Measurements from ENCODE around the gene FOXO3.

FOXO3 gene

DNA sequence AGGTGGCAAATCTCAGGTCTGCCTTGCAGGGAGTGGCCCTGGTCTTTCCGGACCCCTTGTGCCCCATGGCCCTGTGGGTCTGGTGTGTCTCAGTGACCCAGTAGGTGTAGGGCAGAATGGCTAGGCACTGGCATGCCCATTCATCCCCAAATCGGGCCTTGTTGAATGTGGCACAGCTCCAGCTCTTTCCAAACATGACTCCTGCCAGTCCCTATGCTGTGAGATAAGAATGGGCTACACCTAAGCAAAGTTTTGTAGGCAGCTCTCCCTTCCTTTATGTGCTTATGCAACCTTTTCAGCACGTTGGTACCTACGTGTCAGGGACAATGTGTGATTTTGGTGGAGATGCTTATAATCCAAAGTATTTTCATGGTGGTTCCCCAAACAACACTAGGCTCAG lies 33.9 kb downstream of the FOXO3 start:
- no peak for DNase-seq (ENCODE audit: low read depth in 2 of 2)

DNA sequence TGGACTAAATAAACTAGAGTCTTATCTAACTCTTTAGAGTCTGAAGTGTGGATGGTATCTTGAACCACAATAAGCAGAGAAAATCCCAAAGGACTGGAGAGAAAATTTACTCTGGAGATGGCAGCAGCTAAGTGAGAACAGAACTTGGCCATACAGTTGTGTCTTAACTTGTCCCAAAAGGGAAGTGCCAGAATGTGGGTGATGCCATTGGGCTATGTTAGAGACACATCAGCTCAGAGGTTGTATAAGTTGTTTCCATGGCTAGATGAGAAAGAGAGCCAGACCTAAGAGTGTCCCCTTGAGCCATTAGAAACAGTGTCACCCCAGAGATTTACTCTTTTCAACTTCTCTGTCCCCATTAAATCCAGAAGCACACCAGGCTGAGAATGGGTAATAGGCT lies 36.2 kb downstream of the FOXO3 start:
- no peak for DNase-seq (ENCODE audit: low read depth in 2 of 2)

DNA sequence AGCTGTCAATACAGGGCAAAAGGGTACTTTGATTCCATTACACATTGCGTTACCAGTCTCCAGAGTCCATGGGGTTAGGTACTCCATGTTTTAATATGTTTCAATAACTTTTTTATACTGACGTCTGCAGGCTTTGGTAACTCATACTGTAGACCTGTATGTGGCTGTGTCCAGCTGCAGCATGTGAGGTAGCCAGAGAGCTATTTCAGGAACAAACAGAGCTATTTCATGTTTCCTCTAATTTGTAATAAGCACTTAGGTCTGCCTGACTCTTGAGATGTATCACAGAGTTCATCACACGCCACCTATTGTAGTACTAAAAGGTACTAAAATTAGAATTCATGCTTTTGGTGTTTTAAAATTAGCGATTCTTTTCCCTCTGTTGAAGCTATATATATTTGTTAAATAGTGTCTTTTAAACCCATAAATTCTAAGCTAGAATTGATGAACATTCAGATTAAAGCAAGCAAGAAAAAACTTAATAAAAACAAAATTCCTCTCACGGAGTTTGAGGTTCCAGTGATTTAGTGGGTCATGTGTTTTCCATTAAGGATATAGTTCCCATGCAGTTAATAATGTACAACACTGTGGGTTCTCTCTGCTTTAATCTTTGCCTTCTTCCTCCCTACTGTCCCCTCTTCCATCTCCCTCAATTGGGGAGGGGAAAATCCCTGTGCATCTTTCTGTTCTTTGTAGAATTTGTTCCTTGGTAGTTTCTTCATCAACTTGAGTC lies 37.0 kb downstream of the FOXO3 start:
- no peak for DNase-seq (ENCODE audit: low read depth in 2 of 2)

DNA sequence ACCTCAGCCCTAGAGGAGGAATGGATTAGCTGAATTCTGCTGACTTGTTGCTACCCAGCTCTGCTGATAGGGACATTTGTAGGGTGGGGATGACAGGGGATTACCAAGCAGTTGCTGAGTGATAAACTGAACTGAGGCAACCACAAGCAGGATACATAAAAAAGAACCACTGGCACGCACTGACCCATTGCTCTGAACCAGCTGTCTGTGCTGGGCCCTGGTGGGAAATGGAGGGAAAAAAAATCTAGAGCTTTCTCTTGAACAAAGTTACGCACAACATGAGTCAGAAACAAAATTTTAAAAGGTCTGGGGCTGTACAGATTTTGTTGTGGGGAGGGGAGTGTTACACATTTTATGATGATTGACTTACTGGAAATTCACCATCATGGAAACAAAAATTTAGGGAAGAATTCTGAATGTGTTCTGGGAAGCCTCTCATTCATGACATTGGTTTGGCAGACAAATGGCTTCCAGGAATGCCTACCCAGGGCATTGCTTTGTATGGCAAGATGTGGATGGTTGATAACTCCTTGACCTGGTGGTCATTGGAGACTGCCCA lies 37.7 kb downstream of the FOXO3 start:
- peak in 1 of 2 donors; percentile 6 for DNase-seq (ENCODE audit: low read depth in 2 of 2)

DNA sequence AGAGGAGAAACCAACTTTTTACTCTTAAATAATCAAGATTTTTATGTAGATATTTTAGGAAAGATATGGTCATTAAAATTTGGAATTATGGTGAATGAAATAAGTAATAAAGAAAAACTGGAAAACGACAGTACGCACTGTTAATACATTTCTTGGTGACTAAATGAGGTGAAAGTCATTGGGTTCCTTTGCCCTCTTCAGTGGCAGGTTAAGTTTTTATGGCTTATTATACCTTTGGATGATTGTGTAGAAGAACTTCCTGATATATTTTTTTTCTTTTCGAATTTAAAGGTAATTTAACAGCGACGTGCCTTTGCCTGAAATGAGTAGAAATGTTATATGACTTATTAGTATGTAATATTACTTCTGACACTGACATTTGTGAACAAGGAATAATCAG lies 43.4 kb downstream of the FOXO3 start:
- DNase-seq (ENCODE audit: low read depth in 2 of 2), result no peak

DNA sequence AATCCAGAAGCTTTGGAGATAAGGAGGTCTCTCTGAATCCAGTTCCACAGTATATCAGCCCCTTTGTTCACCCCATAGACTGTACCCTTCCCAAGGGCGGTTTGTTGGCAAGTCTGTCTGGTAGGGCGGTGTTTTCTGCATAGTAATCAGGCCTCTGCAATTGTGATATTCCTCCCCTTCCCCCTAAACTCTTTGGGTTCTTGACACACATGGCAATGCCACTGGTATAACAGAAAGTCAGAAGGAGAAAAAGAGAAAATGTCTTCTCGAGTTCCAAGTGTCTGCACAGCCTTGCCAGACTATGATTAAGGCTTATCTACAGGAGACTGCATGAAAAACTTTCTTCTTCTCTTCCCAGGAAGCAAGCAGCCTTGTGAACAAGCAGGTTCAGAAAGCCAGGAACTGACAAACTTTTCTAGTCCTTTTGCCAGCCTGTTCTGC lies 45.6 kb downstream of the FOXO3 start:
- DNase-seq (ENCODE audit: low read depth in 2 of 2), result no peak

DNA sequence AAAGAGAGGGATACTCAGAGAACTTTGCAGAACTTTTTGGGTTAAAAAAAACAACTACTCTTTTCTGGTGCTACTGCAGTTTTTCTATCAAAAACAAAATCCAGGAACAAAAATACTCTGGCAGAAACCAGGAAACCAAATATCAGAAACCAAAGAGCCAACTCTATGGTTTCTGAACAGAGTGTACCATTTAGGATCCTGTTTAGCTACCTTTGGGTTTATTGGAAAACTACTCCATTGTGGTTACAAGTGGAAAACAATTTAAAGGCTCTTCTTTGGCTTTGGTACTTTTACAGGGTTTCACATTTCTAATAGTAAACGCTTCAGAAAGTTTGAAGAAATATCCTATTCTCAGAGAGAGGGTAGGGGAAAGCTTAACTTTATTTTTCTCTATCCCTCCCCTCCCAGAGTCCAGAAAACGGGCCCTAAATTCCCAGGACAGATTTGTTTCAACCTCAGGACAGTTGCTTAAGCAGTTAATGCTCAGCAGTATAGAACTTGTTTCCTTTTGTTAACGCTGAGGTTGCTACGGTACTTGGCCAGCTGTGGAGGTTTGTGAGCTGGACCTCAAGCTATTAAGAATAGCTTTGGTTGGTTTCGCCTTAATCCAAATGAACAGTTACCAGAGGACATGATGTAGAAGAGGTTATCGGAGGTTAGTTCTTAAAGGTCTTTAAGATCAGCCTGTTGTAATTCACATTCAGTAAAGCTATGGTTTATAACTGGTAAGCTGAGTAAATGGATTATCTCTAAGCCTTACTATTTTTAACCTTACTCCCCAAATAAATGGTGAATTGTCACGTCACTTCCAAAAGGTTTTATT lies 47.9 kb downstream of the FOXO3 start:
- no peak for DNase-seq (ENCODE audit: low read depth in 2 of 2)

DNA sequence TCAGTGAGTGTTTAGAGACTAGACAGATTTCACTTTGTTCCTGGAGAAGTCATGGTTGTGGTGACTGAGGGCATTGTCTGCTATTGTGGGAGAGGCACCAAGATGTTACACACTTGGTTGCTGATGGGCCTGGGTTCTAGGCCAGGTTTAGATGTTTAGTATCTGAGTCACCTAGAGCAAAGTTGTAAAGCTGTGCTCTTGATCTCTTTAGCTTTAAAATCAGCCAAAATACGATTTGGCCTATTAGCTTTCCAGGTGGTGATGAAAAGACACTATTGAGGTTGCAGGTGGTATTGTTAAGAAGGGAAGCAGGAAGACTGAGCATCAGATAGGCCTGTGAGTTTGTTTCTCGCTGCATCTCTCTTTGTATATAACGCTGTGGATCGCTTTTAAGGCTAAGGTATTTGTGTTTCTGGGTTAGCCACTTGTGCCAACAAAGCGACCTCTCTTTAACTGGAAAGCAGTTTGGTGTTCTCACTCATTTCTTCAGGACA lies 48.6 kb downstream of the FOXO3 start:
- no peak for DNase-seq (ENCODE audit: low read depth in 2 of 2)

DNA sequence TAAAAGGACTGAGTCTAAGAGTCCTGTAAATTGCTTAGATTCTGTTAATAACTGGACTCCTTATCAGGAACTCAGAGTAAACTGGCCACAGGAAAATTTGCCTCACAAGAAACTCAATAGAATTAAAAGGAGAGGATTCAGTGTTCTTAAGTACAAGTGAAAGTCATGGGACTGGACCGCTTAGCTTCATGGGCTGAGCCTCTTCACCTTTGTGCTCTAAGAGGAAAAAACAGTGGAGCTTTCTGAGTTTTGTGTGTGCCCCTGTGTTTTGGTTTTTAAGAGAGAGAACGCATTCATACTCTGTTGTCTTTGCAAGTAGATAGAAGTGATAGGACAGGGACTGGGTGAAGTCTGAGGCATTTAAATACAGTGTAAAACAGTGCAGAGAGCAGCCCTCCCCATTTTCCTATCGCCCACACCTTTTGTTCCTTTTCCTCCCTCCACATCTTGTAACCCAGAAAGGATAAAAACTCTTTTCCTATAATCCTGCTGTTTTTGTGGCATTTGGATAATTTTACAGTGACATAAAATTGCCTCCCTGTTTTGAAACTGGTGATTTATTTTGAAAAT lies 49.6 kb downstream of the FOXO3 start:
- DNase-seq (ENCODE audit: low read depth in 2 of 2), result no peak

DNA sequence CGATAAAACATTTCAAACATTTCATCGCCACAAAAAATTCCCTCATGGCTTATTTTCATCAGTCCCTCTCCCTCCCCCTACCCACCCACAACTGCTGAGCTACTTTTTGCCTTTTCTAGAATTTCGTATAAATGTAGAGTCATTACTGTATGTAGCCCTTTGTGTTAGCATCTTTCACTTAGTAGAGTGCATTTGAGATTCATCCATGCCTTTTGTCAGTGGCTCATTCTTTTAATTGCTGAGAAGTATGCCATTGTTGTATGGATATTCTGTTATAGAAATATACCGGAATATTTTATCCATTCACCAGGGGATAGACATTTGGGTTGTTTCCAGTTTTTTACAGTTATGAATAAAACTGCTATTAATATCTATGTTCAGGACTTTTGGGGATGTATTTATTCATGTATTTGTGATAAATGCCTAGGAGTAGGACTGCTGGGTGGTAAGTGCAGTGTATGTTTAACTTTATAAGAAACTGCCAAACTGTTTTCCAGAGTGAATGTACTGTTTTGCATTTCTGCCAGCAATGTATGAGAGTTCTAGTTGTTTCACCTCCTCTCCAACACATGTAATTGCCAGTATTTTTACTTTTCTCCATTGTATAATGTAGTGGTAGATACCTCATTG lies 50.4 kb downstream of the FOXO3 start:
- no peak for DNase-seq (ENCODE audit: low read depth in 2 of 2)

DNA sequence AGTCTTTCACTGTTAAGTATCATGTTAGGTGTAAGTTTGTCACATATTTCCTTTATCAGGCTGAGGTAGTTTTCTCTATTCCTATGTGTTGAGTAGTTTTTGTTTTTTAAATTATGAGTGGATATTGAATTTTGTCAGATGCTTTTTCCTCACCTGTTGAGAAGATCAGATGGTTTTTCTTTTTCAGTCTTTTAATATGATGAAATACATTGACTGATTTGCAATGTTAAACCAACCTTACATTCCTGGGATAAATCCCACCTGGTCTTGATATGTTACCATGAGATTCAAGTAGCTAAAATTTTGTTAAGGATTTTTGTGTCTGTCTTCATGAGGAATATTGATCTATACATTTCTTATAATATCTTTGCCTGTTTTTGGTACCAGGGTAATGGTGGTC lies 52.1 kb downstream of the FOXO3 start:
- no peak for DNase-seq (ENCODE audit: low read depth in 2 of 2)

DNA sequence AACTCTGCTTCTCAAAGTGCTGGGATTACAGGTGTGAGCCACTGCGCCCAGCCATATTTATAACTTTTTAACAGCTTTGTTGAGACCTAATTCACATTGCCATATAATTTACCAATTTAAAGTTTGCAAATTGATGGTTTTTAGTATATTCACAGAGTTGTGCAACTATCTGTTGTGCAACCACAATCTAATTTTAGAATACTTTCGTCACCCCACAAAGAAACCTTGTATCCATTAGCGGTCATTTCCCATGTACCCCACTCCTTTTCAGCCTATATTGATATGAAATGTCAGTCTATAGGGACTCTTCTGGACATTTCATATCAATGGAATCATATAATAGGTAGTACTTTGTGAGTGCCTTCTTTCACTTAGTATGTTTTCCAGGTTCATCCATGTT lies 55.8 kb downstream of the FOXO3 start:
- no peak for DNase-seq (ENCODE audit: low read depth in 2 of 2)

DNA sequence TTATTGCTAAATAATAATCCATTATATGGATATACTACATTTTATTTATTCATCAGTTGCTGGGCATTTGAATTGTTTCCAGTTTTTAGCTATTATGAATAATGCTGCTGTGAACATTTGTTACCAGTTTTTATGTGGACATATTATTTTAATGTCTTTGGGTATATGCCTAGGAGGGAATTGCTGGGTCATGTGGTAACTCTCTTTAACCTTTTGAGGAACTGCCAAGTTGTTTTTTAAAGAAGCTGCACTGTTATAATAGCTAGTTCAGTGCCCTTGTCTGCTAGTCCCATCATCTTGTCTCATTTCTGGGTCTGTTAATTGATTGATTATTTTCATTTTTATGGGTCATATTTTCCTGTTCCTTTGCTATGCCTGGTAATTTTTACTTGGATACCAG lies 56.3 kb downstream of the FOXO3 start:
- DNase-seq (ENCODE audit: low read depth in 2 of 2), result no peak

DNA sequence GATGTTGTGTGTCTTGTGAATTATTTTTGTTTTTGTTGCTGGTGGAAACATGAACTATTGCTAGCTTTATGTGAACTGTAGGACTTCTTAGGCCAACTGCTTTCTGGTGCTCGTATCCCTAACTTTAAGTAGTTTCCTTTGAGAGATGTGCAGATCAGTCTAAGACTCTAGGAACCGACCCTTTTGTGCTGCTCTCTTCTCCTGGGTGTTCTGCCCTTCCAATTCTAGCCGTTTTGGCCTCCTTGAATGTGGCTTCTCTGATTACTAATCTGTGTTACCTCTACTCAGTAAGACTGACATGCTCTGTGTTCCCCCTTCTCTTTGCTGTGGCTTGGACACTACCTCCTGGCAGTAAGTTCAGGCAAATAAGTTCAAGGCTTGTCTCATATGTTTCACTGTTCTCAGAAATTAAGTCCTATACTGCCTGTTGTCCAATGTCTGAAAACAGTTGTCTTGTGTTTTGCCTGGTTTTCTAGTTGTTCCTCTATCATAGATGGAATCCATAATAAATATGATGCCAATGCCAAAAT lies 58.0 kb downstream of the FOXO3 start:
- no peak for DNase-seq (ENCODE audit: low read depth in 2 of 2)

DNA sequence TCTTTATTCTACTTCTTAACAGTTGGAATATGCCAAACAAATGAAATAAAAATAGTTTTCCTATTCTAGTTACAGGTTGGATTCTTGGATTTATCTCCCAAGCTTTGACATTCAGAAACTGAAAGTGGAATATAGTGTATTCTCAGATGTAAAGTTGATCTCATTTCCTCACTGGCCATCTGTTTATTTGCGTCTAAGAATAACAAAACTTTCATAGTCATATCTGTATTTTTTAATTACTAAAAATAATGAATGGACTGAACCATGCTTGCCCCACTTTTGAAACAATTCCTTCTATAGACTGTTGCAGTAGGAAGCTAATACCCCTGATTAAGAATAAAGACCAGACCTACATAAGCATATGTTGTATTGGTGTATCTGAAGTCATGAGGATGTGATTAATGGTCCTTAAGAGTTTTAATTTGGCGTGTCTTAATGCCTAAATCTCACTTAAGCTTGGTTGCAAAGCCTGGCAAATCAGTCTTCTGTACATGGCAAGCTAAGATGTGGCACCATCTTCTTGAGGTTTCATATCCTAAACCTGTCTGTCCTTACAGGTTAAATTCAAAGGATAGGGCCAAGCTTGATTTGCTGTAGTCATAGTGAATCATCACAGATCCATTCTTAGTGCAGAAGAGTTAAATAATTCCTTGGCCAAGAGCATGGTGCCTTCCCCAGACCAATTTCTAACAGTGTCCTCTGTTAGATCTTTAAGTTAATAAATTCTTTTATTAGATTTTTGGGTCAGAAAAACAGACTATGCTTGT lies 58.9 kb downstream of the FOXO3 start:
- DNase-seq (ENCODE audit: low read depth in 2 of 2), result no peak

DNA sequence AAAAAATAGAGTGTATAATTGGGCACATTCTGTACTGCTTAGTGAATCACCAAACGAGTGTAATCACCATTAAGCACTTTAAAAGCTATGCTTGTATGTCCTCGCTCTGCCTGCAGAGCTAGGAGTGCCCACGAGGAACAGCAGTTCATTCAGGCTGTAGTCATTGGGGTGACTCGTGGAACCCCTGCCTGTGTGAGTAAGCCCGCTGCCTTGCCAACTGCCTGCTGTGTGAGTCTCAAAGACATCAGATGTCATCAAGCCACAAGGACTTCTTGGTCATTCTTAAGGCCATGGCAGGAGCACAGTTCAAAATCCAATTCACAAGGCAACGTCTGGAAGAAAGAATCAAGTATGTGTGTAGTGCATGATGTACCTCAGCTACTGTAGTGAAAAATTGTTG lies 60.4 kb downstream of the FOXO3 start:
- peak; percentile 11 to 13 for DNase-seq (ENCODE audit: low read depth in 2 of 2)

DNA sequence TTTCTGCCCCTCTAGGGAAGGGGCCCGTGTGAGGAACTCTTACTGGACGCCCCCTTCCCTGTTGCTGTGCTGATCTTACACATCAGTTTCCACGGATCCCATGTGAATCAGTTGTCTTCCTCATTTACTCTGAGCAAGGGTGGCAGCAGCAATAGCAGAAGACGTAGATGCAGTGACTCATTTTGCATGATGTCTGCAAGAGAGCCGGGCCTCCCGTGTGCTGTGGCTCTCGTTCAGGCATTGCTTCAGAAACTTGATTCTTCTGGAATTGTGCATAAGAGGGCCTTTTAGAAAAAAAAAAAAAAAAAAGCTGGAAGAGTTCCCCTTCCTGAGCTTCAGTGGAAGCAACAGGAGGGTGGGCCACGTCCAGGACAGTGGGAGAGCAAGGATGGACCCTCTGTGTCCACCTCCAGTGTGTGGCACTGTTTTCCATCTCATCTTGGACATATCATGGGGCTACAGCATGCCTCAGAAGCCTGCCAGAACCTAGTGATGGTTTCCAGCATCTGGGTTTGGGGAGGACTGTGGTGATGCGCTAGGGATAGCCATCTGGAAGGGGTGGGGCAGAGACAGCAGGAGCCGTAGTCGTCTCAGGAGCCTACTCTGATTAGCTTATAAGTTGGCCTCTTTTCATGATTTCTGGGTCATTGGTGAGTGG lies 62.1 kb downstream of the FOXO3 start:
- no peak for DNase-seq (ENCODE audit: low read depth in 2 of 2)

DNA sequence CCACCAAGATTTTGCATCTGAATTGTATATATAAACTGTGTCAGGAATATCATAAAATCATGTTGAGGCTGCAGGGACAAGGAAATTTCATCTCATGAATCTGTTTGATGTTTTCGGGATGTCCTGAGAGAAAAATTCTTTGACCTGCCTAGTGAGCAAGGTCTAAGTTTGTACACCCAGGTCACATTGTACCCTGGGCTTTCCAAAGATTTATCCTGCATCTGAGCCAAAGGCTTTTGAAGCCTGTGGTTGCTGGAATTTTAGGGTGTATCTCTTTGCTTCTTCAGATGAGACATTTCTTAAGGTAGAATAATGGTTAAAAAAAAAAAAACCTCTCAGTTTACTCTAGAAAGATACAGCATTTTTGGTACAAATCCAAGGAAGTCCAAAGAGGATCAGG lies 63.3 kb downstream of the FOXO3 start:
- DNase-seq (ENCODE audit: low read depth in 2 of 2), result no peak

DNA sequence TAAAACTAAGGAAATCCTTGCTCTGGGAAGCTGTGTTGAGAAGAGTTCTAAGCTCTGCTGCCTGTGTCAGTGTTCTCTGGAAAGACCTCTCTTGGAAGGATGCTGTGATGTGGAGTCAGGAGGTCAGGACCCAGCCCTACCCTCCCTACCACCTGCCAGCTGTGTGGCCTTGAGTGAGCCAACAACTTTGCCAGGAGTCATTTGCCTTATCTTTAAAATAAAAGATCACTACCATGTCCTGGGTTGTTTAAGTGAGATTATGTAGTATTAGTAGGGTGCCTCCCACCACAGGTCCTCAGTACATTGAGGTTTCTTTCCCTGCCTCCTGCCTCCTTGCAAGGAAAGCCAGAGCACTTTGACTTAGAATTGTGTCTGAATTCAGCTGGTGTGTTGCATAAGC lies 64.9 kb downstream of the FOXO3 start:
- no peak for DNase-seq (ENCODE audit: low read depth in 2 of 2)

DNA sequence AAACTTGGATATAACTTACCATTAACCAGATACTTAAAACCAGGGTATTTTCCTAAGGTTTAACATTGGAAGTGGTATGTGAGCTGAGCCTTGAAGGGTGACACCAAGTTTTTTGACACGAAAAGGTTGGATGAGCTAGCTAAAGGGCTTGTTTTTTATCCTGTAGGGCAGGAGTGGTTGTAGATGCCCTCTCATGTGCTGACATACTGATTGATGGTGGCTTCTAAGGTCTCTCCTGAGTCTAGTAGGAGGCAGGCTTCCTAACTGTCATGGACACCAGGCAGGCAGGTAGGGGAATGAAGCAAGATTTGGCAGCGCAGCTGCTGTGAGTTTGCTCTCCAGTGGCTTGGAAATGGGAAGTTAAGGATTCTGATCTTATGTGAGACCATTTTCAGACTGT lies 66.1 kb downstream of the FOXO3 start:
- no peak for DNase-seq (ENCODE audit: low read depth in 2 of 2)
